Panc1 (cell line): ENCODE results near the gene GJB3. TPM values are rescaled to one million over a fixed set of nuclear protein-coding genes. Genes with fewer than 3 reads are reported as not detected.

ENCODE experiments used
- ATAC-seq: fragments of 200-7000 bp; cut with Tn5 transposase; 2 replicates; pipeline ENCODE4 v1.9.1; 2020; ENCODE audit warnings: mild to moderate bottlenecking, moderate library complexity
- BruUV-seq: library from RNA; stranded (reverse); fragments of 400-500 nt; replicated peaks from 2 replicates; lab custom pipeline; 2021; lab: Mats Ljungman, UMichigan
- CTCF ChIA-PET: fragments of 300-600 bp; sonication (Branson Sonifier 250); formaldehyde crosslinking; loops from one replicate; lab custom pipeline; 2022; ENCODE audit warnings: antibody characterized with exemption; lab: Charles Lee
- POLR2A ChIA-PET: fragments of 300-600 bp; sonication (Branson Sonifier 250); formaldehyde crosslinking; loops from one replicate; lab custom pipeline; 2022; ENCODE audit warnings: antibody characterized with exemption; lab: Charles Lee
- DNase-seq: peaks from one replicate; pipeline ENCODE4 v3.0.0-alpha.2; 2010; ENCODE audit warnings: low read depth, low spot score
- H3K27ac ChIP-seq: 2 replicates; pipeline ENCODE4 v1.5.1; 2011; ENCODE audit warnings: mild to moderate bottlenecking, low read length, inconsistent platforms
- H3K27me3 ChIP-seq: fragments of 200-500 bp; sonication (Bioruptor generic); 2 replicates; pipeline ENCODE4 v1.6.0; 2014; ENCODE audit warnings: low read length, inconsistent platforms; ENCODE audit not compliant: control insufficient read depth, insufficient read depth
- H3K36me3 ChIP-seq: fragments of 200-500 bp; sonication (Bioruptor generic); 2 replicates; pipeline ENCODE4 v1.5.1; 2014; ENCODE audit warnings: inconsistent platforms, mild to moderate bottlenecking, low read length, moderate library complexity; ENCODE audit not compliant: control insufficient read depth, insufficient read depth
- H3K4me1 ChIP-seq: 2 replicates; pipeline ENCODE4 v1.5.1; 2011; ENCODE audit warnings: inconsistent platforms, mild to moderate bottlenecking, low read length, moderate library complexity; ENCODE audit not compliant: control insufficient read depth, insufficient read depth
- H3K4me3 ChIP-seq, 2 experiments: 2 replicates each; pipeline ENCODE4 v1.5.1; 2011 to 2012; ENCODE audit warnings: low read depth in 2 of 2, low read length in 2 of 2, mild to moderate bottlenecking in 2 of 2, inconsistent platforms in 1 of 2, moderate library complexity in 1 of 2
- H3K9me3 ChIP-seq: fragments of 200-500 bp; sonication (Bioruptor generic); 2 replicates; pipeline ENCODE4 v1.5.1; 2014; ENCODE audit warnings: low read depth, mild to moderate bottlenecking, inconsistent platforms, low read length, moderate library complexity; ENCODE audit not compliant: control insufficient read depth, insufficient read depth
- CTCF ChIP-seq: fragments of 450-650 bp; IDR thresholded peaks from 2 replicates; pipeline ENCODE4 v1.5.1; 2017; ENCODE audit warnings: mild to moderate bottlenecking
- POLR2AphosphoS5 ChIP-seq: IDR thresholded peaks from 2 replicates; pipeline ENCODE4 v1.6.1; 2012; ENCODE audit warnings: mild to moderate bottlenecking, low read depth, low read length, moderate library complexity
- REST ChIP-seq, 2 experiments: IDR thresholded peaks; 2 replicates each; pipeline ENCODE4 v1.6.1; 2011 to 2012; ENCODE audit warnings: low read depth in 2 of 2, control low read depth in 1 of 2, low read length in 1 of 2, mild to moderate bottlenecking in 1 of 2, moderate library complexity in 1 of 2; ENCODE audit not compliant: insufficient read depth in 1 of 2
- SIN3A ChIP-seq: IDR thresholded peaks from 2 replicates; pipeline ENCODE4 v1.6.1; 2012; ENCODE audit warnings: low read depth, mild to moderate bottlenecking, low read length, moderate library complexity, borderline replicate concordance; ENCODE audit not compliant: insufficient read depth
- TCF7L2 ChIP-seq: IDR thresholded peaks from 2 replicates; pipeline ENCODE4 v1.6.1; 2011; ENCODE audit warnings: mild to moderate bottlenecking, low read depth, low read length, inconsistent platforms
- in situ Hi-C: cut with HindIII; loops from 2 replicates; pipeline ENCODE4 v1.10.0; 2016; ENCODE audit warnings: low sequenced_read_pairs, low pct_unique_long_range_greater_than_20kb
- intact Hi-C: fragments of 100-400 bp; cut with micrococcal nuclease; formaldehyde crosslinking; loops from one replicate; pipeline ENCODE4 v1.10.0; 2022; ENCODE audit not compliant: unreplicated experiment
- total RNA-seq: library from RNA; stranded (reverse); gene quantifications from one replicate; pipeline ENCODE4 v1.2.1, GENCODE V29; 2021; ENCODE audit not compliant: unreplicated experiment

GJB3 gene
- total RNA-seq, 1 experiment from 2014 or later: 0.15 TPM

- CTCF ChIA-PET: no interaction called here
- intact Hi-C loops (no loop called here), in situ Hi-C loops (no loop called here)
- H3K27me3 ChIP-seq: no peaks in the 10 kb centered on the region
- POLR2A ChIA-PET: no interaction called here
- no peaks in the 10 kb centered on the region for H3K9me3 ChIP-seq
- no peaks in the 10 kb centered on the region for H3K36me3 ChIP-seq
- H3K4me1 ChIP-seq: no peaks in the 10 kb centered on the region
- DNase-seq: no peak
- no peak for ATAC-seq
- TF ChIP-seq POLR2AphosphoS5: no peak
- TF ChIP-seq TCF7L2: no peak
- TF ChIP-seq SIN3A: no peak
- TF ChIP-seq CTCF: no peak
- TF ChIP-seq REST (IDR thresholded peaks at IDR 0.05; ENCODE audit: insufficient read depth in 1 of 2, low read depth in 2 of 2, low read length in 1 of 2): no peak
- BruUV-seq: no TSS peak
- no peak overlapping the region for H3K27ac ChIP-seq
- no peak overlapping the region for H3K4me3 ChIP-seq
These were observed 23.6 kb upstream of the GJB3 start for GRCh38 chr1:34757386-34757785.

- intact Hi-C loops: no loop called here
- H3K27ac ChIP-seq: no peak overlapping the region
- TF ChIP-seq POLR2AphosphoS5 (no peak), SIN3A (no peak), TCF7L2 (no peak), CTCF (no peak), REST (IDR thresholded peaks at IDR 0.05; ENCODE audit: insufficient read depth in 1 of 2, low read depth in 2 of 2, low read length in 1 of 2) (no peak)
- no peaks in the 10 kb centered on the region for H3K27me3 ChIP-seq
- CTCF ChIA-PET: no interaction called here
- in situ Hi-C loops: no loop called here
- no peaks in the 10 kb centered on the region for H3K36me3 ChIP-seq
- no peaks in the 10 kb centered on the region for H3K9me3 ChIP-seq
- ATAC-seq (no peak), DNase-seq (no peak)
- no TSS peak for BruUV-seq
- POLR2A ChIA-PET: interaction anchor here (0.5 kb wide), 1 partner anchor 17 kb away, joined by 13 read pairs; no protein-coding TSS in a partner anchor
- H3K4me3 ChIP-seq: no peak overlapping the region
- H3K4me1 ChIP-seq: no peaks in the 10 kb centered on the region; the same call in 1 of the 2 replicates
These were observed 22.3 kb upstream of the GJB3 start for GRCh38 chr1:34758751-34759150.
